ENCODE measurements around the gene FRAS1.
"Not testable (repeated sequence)": the region's sequence is repeated elsewhere in the genome, so short reads cannot be mapped to it uniquely, and the experiment has no call there.

The FRAS1 gene

GRCh38 chr4:78070731-78071282 lies 13.7 kb downstream of the FRAS1 start:
- no peak overlapping the region for H3K4me3 ChIP-seq (ENCODE audit: insufficient read depth, low read depth, low read length, poor library complexity, severe bottlenecking)
- no peak for DNase-seq
- H3K27ac ChIP-seq (ENCODE audit: insufficient read depth, low read length, poor library complexity, severe bottlenecking), result no peak overlapping the region
- H3K36me3 ChIP-seq (ENCODE audit: control insufficient read depth, insufficient read depth, low read length), result no peaks in the 10 kb centered on the region
- no peaks in the 10 kb centered on the region for H3K4me1 ChIP-seq (ENCODE audit: control insufficient read depth, insufficient read depth, low read length, poor library complexity, severe bottlenecking)
- H3K9me3 ChIP-seq (ENCODE audit: control insufficient read depth, low read length), result no peaks in the 10 kb centered on the region
- H3K27me3 ChIP-seq (replicated peaks; ENCODE audit: control insufficient read depth, insufficient read depth, low read length, poor library complexity, severe bottlenecking), result peaks cover 5% of the 10 kb centered on the region

- H3K4me3 ChIP-seq (ENCODE audit: insufficient read depth, low read depth, low read length, poor library complexity, severe bottlenecking), result no peak overlapping the region
- H3K4me1 ChIP-seq (ENCODE audit: control insufficient read depth, insufficient read depth, low read length, poor library complexity, severe bottlenecking), result no peaks in the 10 kb centered on the region
- no peaks in the 10 kb centered on the region for H3K36me3 ChIP-seq (ENCODE audit: control insufficient read depth, insufficient read depth, low read length)
- H3K27ac ChIP-seq (ENCODE audit: insufficient read depth, low read length, poor library complexity, severe bottlenecking), result no peak overlapping the region
- no peak for DNase-seq
- H3K27me3 ChIP-seq (replicated peaks; ENCODE audit: control insufficient read depth, insufficient read depth, low read length, poor library complexity, severe bottlenecking), result peaks cover 5% of the 10 kb centered on the region
- H3K9me3 ChIP-seq (ENCODE audit: control insufficient read depth, low read length), result no peaks in the 10 kb centered on the region
These were observed 17.6 kb downstream of the FRAS1 start for GRCh38 chr4:78074759-78075158.

- H3K4me1 ChIP-seq (ENCODE audit: control insufficient read depth, insufficient read depth, low read length, poor library complexity, severe bottlenecking), result no peaks in the 10 kb centered on the region
- no peaks in the 10 kb centered on the region for H3K9me3 ChIP-seq (ENCODE audit: control insufficient read depth, low read length)
- DNase-seq, result no peak
- no peak overlapping the region for H3K4me3 ChIP-seq (ENCODE audit: insufficient read depth, low read depth, low read length, poor library complexity, severe bottlenecking)
- H3K27me3 ChIP-seq (replicated peaks; ENCODE audit: control insufficient read depth, insufficient read depth, low read length, poor library complexity, severe bottlenecking), result no peaks in the 10 kb centered on the region
- H3K27ac ChIP-seq (ENCODE audit: insufficient read depth, low read length, poor library complexity, severe bottlenecking), result no peak overlapping the region
- H3K36me3 ChIP-seq (ENCODE audit: control insufficient read depth, insufficient read depth, low read length), result no peaks in the 10 kb centered on the region
These were observed 18.9 kb downstream of the FRAS1 start for GRCh38 chr4:78075986-78076385.

- DNase-seq, result no peak
- no peaks in the 10 kb centered on the region for H3K4me1 ChIP-seq (ENCODE audit: control insufficient read depth, insufficient read depth, low read length, poor library complexity, severe bottlenecking)
- no peaks in the 10 kb centered on the region for H3K36me3 ChIP-seq (ENCODE audit: control insufficient read depth, insufficient read depth, low read length)
- H3K27ac ChIP-seq (ENCODE audit: insufficient read depth, low read length, poor library complexity, severe bottlenecking), result no peak overlapping the region
- no peaks in the 10 kb centered on the region for H3K9me3 ChIP-seq (ENCODE audit: control insufficient read depth, low read length)
- H3K27me3 ChIP-seq (replicated peaks; ENCODE audit: control insufficient read depth, insufficient read depth, low read length, poor library complexity, severe bottlenecking), result no peaks in the 10 kb centered on the region
- no peak overlapping the region for H3K4me3 ChIP-seq (ENCODE audit: insufficient read depth, low read depth, low read length, poor library complexity, severe bottlenecking)
These were observed 21.0 kb downstream of the FRAS1 start for GRCh38 chr4:78078101-78078500.

GRCh38 chr4:78079726-78080430 lies 22.8 kb downstream of the FRAS1 start:
- no peak for DNase-seq
- no peaks in the 10 kb centered on the region for H3K9me3 ChIP-seq (ENCODE audit: control insufficient read depth, low read length)
- H3K27ac ChIP-seq (ENCODE audit: insufficient read depth, low read length, poor library complexity, severe bottlenecking), result no peak overlapping the region
- no peaks in the 10 kb centered on the region for H3K27me3 ChIP-seq (replicated peaks; ENCODE audit: control insufficient read depth, insufficient read depth, low read length, poor library complexity, severe bottlenecking)
- no peaks in the 10 kb centered on the region for H3K4me1 ChIP-seq (ENCODE audit: control insufficient read depth, insufficient read depth, low read length, poor library complexity, severe bottlenecking)
- no peak overlapping the region for H3K4me3 ChIP-seq (ENCODE audit: insufficient read depth, low read depth, low read length, poor library complexity, severe bottlenecking)
- H3K36me3 ChIP-seq (ENCODE audit: control insufficient read depth, insufficient read depth, low read length), result no peaks in the 10 kb centered on the region

- Histone ChIP-seq H3K9me3 (ENCODE audit: control insufficient read depth, low read length) (no peaks in the 10 kb centered on the region), H3K36me3 (ENCODE audit: control insufficient read depth, insufficient read depth, low read length) (no peaks in the 10 kb centered on the region), H3K4me3 (ENCODE audit: insufficient read depth, low read depth, low read length, poor library complexity, severe bottlenecking) (no peak overlapping the region), H3K4me1 (ENCODE audit: control insufficient read depth, insufficient read depth, low read length, poor library complexity, severe bottlenecking) (no peaks in the 10 kb centered on the region), H3K27me3 (replicated peaks; ENCODE audit: control insufficient read depth, insufficient read depth, low read length, poor library complexity, severe bottlenecking) (no peaks in the 10 kb centered on the region), H3K27ac (ENCODE audit: insufficient read depth, low read length, poor library complexity, severe bottlenecking) (no peak overlapping the region)
- DNase-seq, result no peak
These were observed 24.4 kb downstream of the FRAS1 start for GRCh38 chr4:78081541-78081940.

GRCh38 chr4:78083035-78083434 lies 25.9 kb downstream of the FRAS1 start:
- no peak for DNase-seq
- no peaks in the 10 kb centered on the region for H3K27me3 ChIP-seq (replicated peaks; ENCODE audit: control insufficient read depth, insufficient read depth, low read length, poor library complexity, severe bottlenecking)
- H3K27ac ChIP-seq (ENCODE audit: insufficient read depth, low read length, poor library complexity, severe bottlenecking), result no peak overlapping the region
- H3K4me3 ChIP-seq (ENCODE audit: insufficient read depth, low read depth, low read length, poor library complexity, severe bottlenecking), result no peak overlapping the region
- no peaks in the 10 kb centered on the region for H3K4me1 ChIP-seq (ENCODE audit: control insufficient read depth, insufficient read depth, low read length, poor library complexity, severe bottlenecking)
- no peaks in the 10 kb centered on the region for H3K36me3 ChIP-seq (ENCODE audit: control insufficient read depth, insufficient read depth, low read length)
- H3K9me3 ChIP-seq (ENCODE audit: control insufficient read depth, low read length), result no peaks in the 10 kb centered on the region

- no peaks in the 10 kb centered on the region for H3K27me3 ChIP-seq (replicated peaks; ENCODE audit: control insufficient read depth, insufficient read depth, low read length, poor library complexity, severe bottlenecking)
- H3K27ac ChIP-seq (ENCODE audit: insufficient read depth, low read length, poor library complexity, severe bottlenecking), result no peak overlapping the region
- H3K4me3 ChIP-seq (ENCODE audit: insufficient read depth, low read depth, low read length, poor library complexity, severe bottlenecking), result no peak overlapping the region
- no peak for DNase-seq
- H3K36me3 ChIP-seq (ENCODE audit: control insufficient read depth, insufficient read depth, low read length), result no peaks in the 10 kb centered on the region
- no peaks in the 10 kb centered on the region for H3K4me1 ChIP-seq (ENCODE audit: control insufficient read depth, insufficient read depth, low read length, poor library complexity, severe bottlenecking)
- H3K9me3 ChIP-seq (ENCODE audit: control insufficient read depth, low read length), result no peaks in the 10 kb centered on the region
These were observed 34.4 kb downstream of the FRAS1 start for GRCh38 chr4:78091534-78091933.

- not testable (repeated sequence) for H3K4me1 ChIP-seq (ENCODE audit: control insufficient read depth, insufficient read depth, low read length, poor library complexity, severe bottlenecking); H3K4me3 ChIP-seq (ENCODE audit: insufficient read depth, low read depth, low read length, poor library complexity, severe bottlenecking); H3K27me3 ChIP-seq (replicated peaks; ENCODE audit: control insufficient read depth, insufficient read depth, low read length, poor library complexity, severe bottlenecking); H3K36me3 ChIP-seq (ENCODE audit: control insufficient read depth, insufficient read depth, low read length); H3K27ac ChIP-seq (ENCODE audit: insufficient read depth, low read length, poor library complexity, severe bottlenecking); H3K9me3 ChIP-seq (ENCODE audit: control insufficient read depth, low read length); DNase-seq
These were observed 35.2 kb downstream of the FRAS1 start for GRCh38 chr4:78092350-78092749.

GRCh38 chr4:78092850-78093249 lies 35.7 kb downstream of the FRAS1 start:
- no peaks in the 10 kb centered on the region for H3K36me3 ChIP-seq (ENCODE audit: control insufficient read depth, insufficient read depth, low read length)
- H3K4me3 ChIP-seq (ENCODE audit: insufficient read depth, low read depth, low read length, poor library complexity, severe bottlenecking), result no peak overlapping the region
- no peaks in the 10 kb centered on the region for H3K27me3 ChIP-seq (replicated peaks; ENCODE audit: control insufficient read depth, insufficient read depth, low read length, poor library complexity, severe bottlenecking)
- H3K4me1 ChIP-seq (ENCODE audit: control insufficient read depth, insufficient read depth, low read length, poor library complexity, severe bottlenecking), result no peaks in the 10 kb centered on the region
- no peak for DNase-seq
- H3K9me3 ChIP-seq (ENCODE audit: control insufficient read depth, low read length), result no peaks in the 10 kb centered on the region
- H3K27ac ChIP-seq (ENCODE audit: insufficient read depth, low read length, poor library complexity, severe bottlenecking), result no peak overlapping the region

Measured in effector memory CD4-positive, alpha-beta T cell (primary cell).